Hair follicle dermal papilla cell (primary cell): ENCODE measurements around the gene CDH1. TPM values are rescaled to one million over a fixed set of nuclear protein-coding genes. Genes with fewer than 3 reads are reported as not detected.

Experiments
- small RNA-seq: library from RNA; depleted of rRNA; stranded (forward); fragments of <200 nt; gene quantifications from one replicate; pipeline ENCODE3, GENCODE V24; 2012
- total RNA-seq: library from RNA; depleted of rRNA; stranded (reverse); fragments of >200 nt; gene quantifications from 2 replicates; pipeline ENCODE4 v1.2.3, GENCODE V29; 2012

CDH1 gene
- 2.2 and 3.2 TPM in 2 replicates for total RNA-seq

GRCh38 chr16:68737046-68737729 is at the start of gene CDH1:
CDH1 (plus strand) TSS chr16:68737292; CDS start chr16:68737416, 124 bp downstream.

GRCh38 chr16:68843482-68844210 is 106.6 kb downstream of the CDH1 start, which contains the start of gene TANGO6:
TANGO6 (plus strand) TSS chr16:68843531; CDS start chr16:68843618, 87 bp downstream.

Small RNA genes within 50 kb of the gene (small RNA-seq; reads per million reads assigned to genes)
- gene RNA5SP429: not detected

Other genes starting within 250 kb of the CDH1 start
- gene ZFP90, start 198.0 kb upstream of the CDH1 start, total RNA-seq: 37.5 and 46.5 TPM in 2 replicates
- 1.1 and 1.3 TPM in 2 replicates for gene CDH3, start 92.0 kb upstream of the CDH1 start, total RNA-seq
- 33.3 and 38.5 TPM in 2 replicates for gene TANGO6, start 106.2 kb downstream of the CDH1 start, total RNA-seq